ENCODE data around the gene CD93. TPM values are rescaled to one million over a fixed set of nuclear protein-coding genes. Genes with fewer than 3 reads are reported as not detected.

Gene CD93
- total and polyA plus RNA-seq, 4 donors = 1.5 to 16.0 (median 11.9) TPM

DNA sequence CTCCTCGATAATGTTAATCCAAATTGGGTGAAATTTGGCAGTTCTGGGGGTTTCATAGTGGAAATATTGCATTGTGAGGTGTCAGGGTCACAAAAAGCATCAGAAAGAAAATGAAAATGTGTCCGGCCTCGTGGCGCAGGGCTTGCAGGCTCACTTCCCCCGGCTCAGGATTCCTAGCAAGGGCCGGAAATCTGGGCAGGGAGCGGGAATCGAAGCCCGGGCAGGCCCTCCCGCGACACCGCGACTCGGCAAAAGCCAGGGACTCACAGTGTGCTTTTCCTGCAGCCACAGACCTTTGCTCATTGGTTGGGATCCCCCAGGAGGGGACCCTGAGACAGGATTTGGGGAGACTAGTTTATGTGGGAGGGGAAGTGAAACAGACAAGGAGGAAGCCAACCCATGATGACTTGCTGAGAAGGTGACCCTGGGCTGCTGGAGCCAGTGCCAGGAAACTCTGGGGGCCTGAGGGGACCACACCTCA lies 847 bp upstream of the CD93 start:
- TF ChIP-seq GABPA (IDR thresholded peaks at IDR 0.05 in 1 of 2, conservative IDR thresholded peaks at IDR 0.05 in 1 of 2) (no peak), NR2F2 (IDR thresholded peaks at IDR 0.05) (peak; percentile 63), SP1 (IDR thresholded peaks at IDR 0.05) (no peak), HNF4G (IDR thresholded peaks at IDR 0.05) (no peak), MAX (IDR thresholded peaks at IDR 0.05) (peak; percentile 76)
- H3K4me3 ChIP-seq (ENCODE audit: low read depth in 1 of 3, low read length in 3 of 3) = no peak overlapping the region
- peak overlapping the region; percentile 80 to 83 for H3K27ac ChIP-seq (ENCODE audit: low read depth in 1 of 2, low read length in 2 of 2)
- no peaks in the 10 kb centered on the region for H3K4me1 ChIP-seq (ENCODE audit: control insufficient read depth in 4 of 4, insufficient read depth in 4 of 4, low read length in 3 of 4)
- peak overlapping the region in 1 of 2 donors; percentile 25 for H3K9ac ChIP-seq (ENCODE audit: low read depth in 1 of 2, low read length in 2 of 2)
- H3K27me3 ChIP-seq (ENCODE audit: control insufficient read depth in 4 of 4, insufficient read depth in 4 of 4, low read length in 3 of 4) = no peaks in the 10 kb centered on the region
- 68% methylated on average over 14 of the region's 14 CpGs for WGBS
- no peak for DNase-seq (ENCODE audit: low spot score)
- H3K9me3 ChIP-seq (ENCODE audit: control insufficient read depth in 4 of 4, low read length in 3 of 4) = no peaks in the 10 kb centered on the region
- no peaks in the 10 kb centered on the region for H3K36me3 ChIP-seq (ENCODE audit: control insufficient read depth in 4 of 4, insufficient read depth in 3 of 4, low read depth in 1 of 4, low read length in 3 of 4)

- Histone ChIP-seq H3K4me3 (ENCODE audit: low read depth in 1 of 3, low read length in 3 of 3) (peak overlapping the region in 2 of 3 donors; percentile 8 to 21), H3K27me3 (ENCODE audit: control insufficient read depth in 4 of 4, insufficient read depth in 4 of 4, low read length in 3 of 4) (no peaks in the 10 kb centered on the region), H3K36me3 (ENCODE audit: control insufficient read depth in 4 of 4, insufficient read depth in 3 of 4, low read depth in 1 of 4, low read length in 3 of 4) (no peaks in the 10 kb centered on the region), H3K9me3 (ENCODE audit: control insufficient read depth in 4 of 4, low read length in 3 of 4) (no peaks in the 10 kb centered on the region), H3K27ac (ENCODE audit: low read depth in 1 of 2, low read length in 2 of 2) (peak overlapping the region; percentile 80 to 83), H3K9ac (ENCODE audit: low read depth in 1 of 2, low read length in 2 of 2) (no peak overlapping the region), H3K4me1 (ENCODE audit: control insufficient read depth in 4 of 4, insufficient read depth in 4 of 4, low read length in 3 of 4) (peaks cover 0 to 3% (median 0%) of the 10 kb centered on the region in 4 donors)
- DNase-seq (ENCODE audit: low spot score) = no peak
- TF ChIP-seq, protein P1, sequence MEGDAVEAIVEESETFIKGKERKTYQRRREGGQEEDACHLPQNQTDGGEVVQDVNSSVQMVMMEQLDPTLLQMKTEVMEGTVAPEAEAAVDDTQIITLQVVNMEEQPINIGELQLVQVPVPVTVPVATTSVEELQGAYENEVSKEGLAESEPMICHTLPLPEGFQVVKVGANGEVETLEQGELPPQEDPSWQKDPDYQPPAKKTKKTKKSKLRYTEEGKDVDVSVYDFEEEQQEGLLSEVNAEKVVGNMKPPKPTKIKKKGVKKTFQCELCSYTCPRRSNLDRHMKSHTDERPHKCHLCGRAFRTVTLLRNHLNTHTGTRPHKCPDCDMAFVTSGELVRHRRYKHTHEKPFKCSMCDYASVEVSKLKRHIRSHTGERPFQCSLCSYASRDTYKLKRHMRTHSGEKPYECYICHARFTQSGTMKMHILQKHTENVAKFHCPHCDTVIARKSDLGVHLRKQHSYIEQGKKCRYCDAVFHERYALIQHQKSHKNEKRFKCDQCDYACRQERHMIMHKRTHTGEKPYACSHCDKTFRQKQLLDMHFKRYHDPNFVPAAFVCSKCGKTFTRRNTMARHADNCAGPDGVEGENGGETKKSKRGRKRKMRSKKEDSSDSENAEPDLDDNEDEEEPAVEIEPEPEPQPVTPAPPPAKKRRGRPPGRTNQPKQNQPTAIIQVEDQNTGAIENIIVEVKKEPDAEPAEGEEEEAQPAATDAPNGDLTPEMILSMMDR (IDR thresholded peaks at IDR 0.05; ENCODE audit: low read depth, low read length, missing input control) = no peak
- 71% methylated on average over 23 of the region's 23 CpGs for WGBS
Measured at GRCh38 chr20:23085436-23086055, 578 bp downstream of the CD93 start.

DNA sequence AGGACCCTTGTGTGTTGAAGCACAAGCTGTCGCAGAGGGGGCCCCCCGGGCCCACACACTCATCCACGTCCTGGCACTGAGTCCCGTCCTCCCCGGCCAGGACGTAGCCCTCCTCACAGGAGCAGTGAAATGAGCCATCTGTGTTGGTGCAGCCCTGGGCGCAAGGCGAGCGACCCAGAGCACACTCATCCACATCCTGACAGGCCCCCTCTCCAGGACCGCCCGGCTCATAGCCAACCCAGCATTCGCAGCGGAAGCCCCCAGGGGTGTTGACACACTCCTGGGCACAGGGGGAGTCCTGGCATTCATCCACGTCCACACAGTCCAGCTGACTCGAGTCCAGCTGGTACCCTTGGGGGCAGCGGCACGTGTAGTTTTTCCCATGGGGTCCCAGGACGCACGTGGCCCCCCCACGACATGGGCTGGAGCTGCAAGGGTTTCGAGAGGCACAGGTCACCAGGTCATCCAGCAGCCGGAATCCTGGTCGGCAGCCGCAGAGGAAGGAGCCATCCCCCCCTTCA lies 1.2 kb downstream of the CD93 start:
- DNase-seq (ENCODE audit: low spot score) = no peak
- no peaks in the 10 kb centered on the region for H3K27me3 ChIP-seq (ENCODE audit: control insufficient read depth in 4 of 4, insufficient read depth in 4 of 4, low read length in 3 of 4)
- TF ChIP-seq, protein P2, sequence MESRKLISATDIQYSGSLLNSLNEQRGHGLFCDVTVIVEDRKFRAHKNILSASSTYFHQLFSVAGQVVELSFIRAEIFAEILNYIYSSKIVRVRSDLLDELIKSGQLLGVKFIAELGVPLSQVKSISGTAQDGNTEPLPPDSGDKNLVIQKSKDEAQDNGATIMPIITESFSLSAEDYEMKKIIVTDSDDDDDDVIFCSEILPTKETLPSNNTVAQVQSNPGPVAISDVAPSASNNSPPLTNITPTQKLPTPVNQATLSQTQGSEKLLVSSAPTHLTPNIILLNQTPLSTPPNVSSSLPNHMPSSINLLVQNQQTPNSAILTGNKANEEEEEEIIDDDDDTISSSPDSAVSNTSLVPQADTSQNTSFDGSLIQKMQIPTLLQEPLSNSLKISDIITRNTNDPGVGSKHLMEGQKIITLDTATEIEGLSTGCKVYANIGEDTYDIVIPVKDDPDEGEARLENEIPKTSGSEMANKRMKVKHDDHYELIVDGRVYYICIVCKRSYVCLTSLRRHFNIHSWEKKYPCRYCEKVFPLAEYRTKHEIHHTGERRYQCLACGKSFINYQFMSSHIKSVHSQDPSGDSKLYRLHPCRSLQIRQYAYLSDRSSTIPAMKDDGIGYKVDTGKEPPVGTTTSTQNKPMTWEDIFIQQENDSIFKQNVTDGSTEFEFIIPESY (IDR thresholded peaks at IDR 0.05) = no peak
- TF ChIP-seq ATF3 (IDR thresholded peaks at IDR 0.05) (no peak), SP1 (IDR thresholded peaks at IDR 0.05) (no peak), FOXA1 (IDR thresholded peaks at IDR 0.05) (no peak), JUND (IDR thresholded peaks at IDR 0.05) (no peak), NR2F2 (IDR thresholded peaks at IDR 0.05) (no peak), RAD21 (IDR thresholded peaks at IDR 0.05) (no peak)
- TF ChIP-seq, protein P3, sequence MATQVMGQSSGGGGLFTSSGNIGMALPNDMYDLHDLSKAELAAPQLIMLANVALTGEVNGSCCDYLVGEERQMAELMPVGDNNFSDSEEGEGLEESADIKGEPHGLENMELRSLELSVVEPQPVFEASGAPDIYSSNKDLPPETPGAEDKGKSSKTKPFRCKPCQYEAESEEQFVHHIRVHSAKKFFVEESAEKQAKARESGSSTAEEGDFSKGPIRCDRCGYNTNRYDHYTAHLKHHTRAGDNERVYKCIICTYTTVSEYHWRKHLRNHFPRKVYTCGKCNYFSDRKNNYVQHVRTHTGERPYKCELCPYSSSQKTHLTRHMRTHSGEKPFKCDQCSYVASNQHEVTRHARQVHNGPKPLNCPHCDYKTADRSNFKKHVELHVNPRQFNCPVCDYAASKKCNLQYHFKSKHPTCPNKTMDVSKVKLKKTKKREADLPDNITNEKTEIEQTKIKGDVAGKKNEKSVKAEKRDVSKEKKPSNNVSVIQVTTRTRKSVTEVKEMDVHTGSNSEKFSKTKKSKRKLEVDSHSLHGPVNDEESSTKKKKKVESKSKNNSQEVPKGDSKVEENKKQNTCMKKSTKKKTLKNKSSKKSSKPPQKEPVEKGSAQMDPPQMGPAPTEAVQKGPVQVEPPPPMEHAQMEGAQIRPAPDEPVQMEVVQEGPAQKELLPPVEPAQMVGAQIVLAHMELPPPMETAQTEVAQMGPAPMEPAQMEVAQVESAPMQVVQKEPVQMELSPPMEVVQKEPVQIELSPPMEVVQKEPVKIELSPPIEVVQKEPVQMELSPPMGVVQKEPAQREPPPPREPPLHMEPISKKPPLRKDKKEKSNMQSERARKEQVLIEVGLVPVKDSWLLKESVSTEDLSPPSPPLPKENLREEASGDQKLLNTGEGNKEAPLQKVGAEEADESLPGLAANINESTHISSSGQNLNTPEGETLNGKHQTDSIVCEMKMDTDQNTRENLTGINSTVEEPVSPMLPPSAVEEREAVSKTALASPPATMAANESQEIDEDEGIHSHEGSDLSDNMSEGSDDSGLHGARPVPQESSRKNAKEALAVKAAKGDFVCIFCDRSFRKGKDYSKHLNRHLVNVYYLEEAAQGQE (IDR thresholded peaks at IDR 0.05) = no peak
- TF ChIP-seq, protein P1 (IDR thresholded peaks at IDR 0.05; ENCODE audit: low read depth, low read length, missing input control) = no peak
- H3K9me3 ChIP-seq (ENCODE audit: control insufficient read depth in 4 of 4, low read length in 3 of 4) = no peaks in the 10 kb centered on the region
- peak overlapping the region; percentile 21 to 34 (median 29) for H3K4me3 ChIP-seq (ENCODE audit: low read depth in 1 of 3, low read length in 3 of 3)
- no peaks in the 10 kb centered on the region for H3K36me3 ChIP-seq (ENCODE audit: control insufficient read depth in 4 of 4, insufficient read depth in 3 of 4, low read depth in 1 of 4, low read length in 3 of 4)
- peak overlapping the region in 1 of 2 donors; percentile 34 for H3K9ac ChIP-seq (ENCODE audit: low read depth in 1 of 2, low read length in 2 of 2)
- WGBS = 68% methylated on average over 24 of the region's 24 CpGs
- H3K4me1 ChIP-seq (ENCODE audit: control insufficient read depth in 4 of 4, insufficient read depth in 4 of 4, low read length in 3 of 4) = peaks cover 0 to 3% (median 0%) of the 10 kb centered on the region in 4 donors
- peak overlapping the region; percentile 53 to 57 for H3K27ac ChIP-seq (ENCODE audit: low read depth in 1 of 2, low read length in 2 of 2)
